ENCODE results near the gene FRMD4A. TPM values are rescaled to one million over a fixed set of nuclear protein-coding genes. Genes with fewer than 3 reads are reported as not detected.
"Not testable (repeated sequence)": the region's sequence is repeated elsewhere in the genome, so short reads cannot be mapped to it uniquely, and the experiment has no call there.

FRMD4A gene
- polyA plus RNA-seq, 4 donors = 59.5 to 85.2 (median 76.5) TPM

GRCh38 chr10:14158575-14158974 is 172.1 kb downstream of the FRMD4A start:
- no peak for DNase-seq (ENCODE audit: low read depth in 4 of 4, low spot score in 3 of 4)

GRCh38 chr10:14156104-14156503 is 174.6 kb downstream of the FRMD4A start:
- DNase-seq (ENCODE audit: low read depth in 4 of 4, low spot score in 3 of 4) = no peak

- peak in 1 of 4 donors; percentile 24 for DNase-seq (ENCODE audit: low read depth in 4 of 4, low spot score in 3 of 4)
Observed at GRCh38 chr10:14153570-14154055, 177.1 kb downstream of the FRMD4A start.

GRCh38 chr10:14151571-14151970 is 179.2 kb downstream of the FRMD4A start:
- DNase-seq (ENCODE audit: low read depth in 4 of 4, low spot score in 3 of 4) = no peak

- no peak for DNase-seq (ENCODE audit: low read depth in 4 of 4, low spot score in 3 of 4)
Observed at GRCh38 chr10:14150526-14150925, 180.2 kb downstream of the FRMD4A start.

GRCh38 chr10:14146501-14146900 is 184.2 kb downstream of the FRMD4A start:
- no peak for DNase-seq (ENCODE audit: low read depth in 4 of 4, low spot score in 3 of 4)

GRCh38 chr10:14146025-14146424 is 184.7 kb downstream of the FRMD4A start:
- no peak for DNase-seq (ENCODE audit: low read depth in 4 of 4, low spot score in 3 of 4)

GRCh38 chr10:14144451-14144850 is 186.3 kb downstream of the FRMD4A start:
- DNase-seq (ENCODE audit: low read depth in 4 of 4, low spot score in 3 of 4) = no peak

GRCh38 chr10:14142606-14143250 is 188.0 kb downstream of the FRMD4A start:
- DNase-seq (ENCODE audit: low read depth in 4 of 4, low spot score in 3 of 4) = no peak

- no peak for DNase-seq (ENCODE audit: low read depth in 4 of 4, low spot score in 3 of 4)
Observed at GRCh38 chr10:14141283-14141682, 189.4 kb downstream of the FRMD4A start.

GRCh38 chr10:14137391-14137790 is 193.3 kb downstream of the FRMD4A start:
- no peak for DNase-seq (ENCODE audit: low read depth in 4 of 4, low spot score in 3 of 4)

- DNase-seq (ENCODE audit: low read depth in 4 of 4, low spot score in 3 of 4) = not testable (repeated sequence)
Observed at GRCh38 chr10:14135196-14135595, 195.5 kb downstream of the FRMD4A start.

GRCh38 chr10:14134275-14134674 is 196.4 kb downstream of the FRMD4A start:
- DNase-seq (ENCODE audit: low read depth in 4 of 4, low spot score in 3 of 4) = no peak

GRCh38 chr10:14131261-14131960 is 199.3 kb downstream of the FRMD4A start:
- DNase-seq (ENCODE audit: low read depth in 4 of 4, low spot score in 3 of 4) = no peak

GRCh38 chr10:14129770-14130169 is 201.0 kb downstream of the FRMD4A start:
- DNase-seq (ENCODE audit: low read depth in 4 of 4, low spot score in 3 of 4) = no peak

GRCh38 chr10:14128519-14128918 is 202.2 kb downstream of the FRMD4A start:
- DNase-seq (ENCODE audit: low read depth in 4 of 4, low spot score in 3 of 4) = no peak

- DNase-seq (ENCODE audit: low read depth in 4 of 4, low spot score in 3 of 4) = no peak
Observed at GRCh38 chr10:14126697-14127440, 203.9 kb downstream of the FRMD4A start.

GRCh38 chr10:14125564-14125963 is 205.2 kb downstream of the FRMD4A start:
- DNase-seq (ENCODE audit: low read depth in 4 of 4, low spot score in 3 of 4) = no peak

GRCh38 chr10:14124941-14125340 is 205.8 kb downstream of the FRMD4A start:
- peak in 1 of 4 donors; percentile 7 for DNase-seq (ENCODE audit: low read depth in 4 of 4, low spot score in 3 of 4)

GRCh38 chr10:14123139-14123538 is 207.6 kb downstream of the FRMD4A start:
- no peak for DNase-seq (ENCODE audit: low read depth in 4 of 4, low spot score in 3 of 4)

- DNase-seq (ENCODE audit: low read depth in 4 of 4, low spot score in 3 of 4) = no peak
Observed at GRCh38 chr10:14120812-14121211, 209.9 kb downstream of the FRMD4A start.
